ENCODE measurements around the gene SOX6. TPM values are rescaled to one million over a fixed set of nuclear protein-coding genes. Genes with fewer than 3 reads are reported as not detected.

Gene SOX6
- polyA plus RNA-seq, 1 donor (not counting 4 experiments of a cell fraction or from before 2014, with no cell fraction given) = 6.0 TPM

- Histone ChIP-seq H3K27ac (ENCODE audit: control insufficient read depth, insufficient read depth, low read length) (no peak overlapping the region), H3K4me3 (ENCODE audit: control insufficient read depth in 2 of 3, extremely low read depth in 1 of 3, insufficient read depth in 2 of 3, low read depth in 1 of 3, low read length in 3 of 3) (no peak overlapping the region), H3K27me3 (ENCODE audit: control insufficient read depth, extremely low read depth, insufficient read depth, low read length) (no peaks in the 10 kb centered on the region), H3K9me3 (ENCODE audit: control insufficient read depth, low read depth, low read length) (no peaks in the 10 kb centered on the region), H3K9ac (ENCODE audit: control insufficient read depth, extremely low read depth, insufficient read depth, low read length) (no peak overlapping the region), H3K9me1 (ENCODE audit: control insufficient read depth, extremely low read depth, insufficient read depth, low read length) (no peaks in the 10 kb centered on the region), H3K79me2 (ENCODE audit: control insufficient read depth, insufficient read depth, low read length) (no peaks in the 10 kb centered on the region), H4K20me1 (ENCODE audit: control insufficient read depth, extremely low read depth, insufficient read depth, low read length) (no peaks in the 10 kb centered on the region), H3K4me1 (ENCODE audit: control insufficient read depth, extremely low read depth, insufficient read depth, low read length) (no peaks in the 10 kb centered on the region), H3K36me3 (ENCODE audit: control insufficient read depth in 2 of 2, extremely low read depth in 1 of 2, insufficient read depth in 2 of 2, low read length in 2 of 2) (no peaks in the 10 kb centered on the region), H2AFZ (ENCODE audit: control insufficient read depth, low read length) (no peak overlapping the region), H3K4me2 (ENCODE audit: control insufficient read depth, extremely low read depth, insufficient read depth, low read depth, low read length) (no peak overlapping the region)
- TF ChIP-seq CTCF (optimal IDR thresholded peaks at IDR 0.05 in 1 of 3, IDR thresholded peaks at IDR 0.05 in 1 of 3, conservative IDR thresholded peaks at IDR 0.05 in 1 of 3; ENCODE audit: extremely low read depth in 1 of 3, insufficient read depth in 2 of 3, low read length in 3 of 3) = no peak
- no peak for TF ChIP-seq EZH2 (IDR thresholded peaks at IDR 0.05; ENCODE audit: low read length)
- dilution Hi-C loops (cut with MboI; ENCODE audit: extremely low pct_ligation_motif_present, low sequenced_read_pairs) = no loop called here
- DNase-seq (ENCODE audit: low read depth, low spot score) (no peak), FAIRE-seq (no peak)
Measured at GRCh38 chr11:16166571-16166970, 189.8 kb downstream of the SOX6 start.

- no peak for DNase-seq (ENCODE audit: low read depth, low spot score)
- no peak overlapping the region for H3K9ac ChIP-seq (ENCODE audit: control insufficient read depth, extremely low read depth, insufficient read depth, low read length)
- FAIRE-seq = no peak
- dilution Hi-C loops (cut with MboI; ENCODE audit: extremely low pct_ligation_motif_present, low sequenced_read_pairs) = no loop called here
- no peaks in the 10 kb centered on the region for H3K27me3 ChIP-seq (ENCODE audit: control insufficient read depth, extremely low read depth, insufficient read depth, low read length)
- no peaks in the 10 kb centered on the region for H3K9me3 ChIP-seq (ENCODE audit: control insufficient read depth, low read depth, low read length)
- H2AFZ ChIP-seq (ENCODE audit: control insufficient read depth, low read length) = no peak overlapping the region
- no peaks in the 10 kb centered on the region for H3K79me2 ChIP-seq (ENCODE audit: control insufficient read depth, insufficient read depth, low read length)
- H4K20me1 ChIP-seq (ENCODE audit: control insufficient read depth, extremely low read depth, insufficient read depth, low read length) = no peaks in the 10 kb centered on the region
- TF ChIP-seq EZH2 (IDR thresholded peaks at IDR 0.05; ENCODE audit: low read length) = no peak
- no peak for TF ChIP-seq CTCF (optimal IDR thresholded peaks at IDR 0.05 in 1 of 3, IDR thresholded peaks at IDR 0.05 in 1 of 3, conservative IDR thresholded peaks at IDR 0.05 in 1 of 3; ENCODE audit: extremely low read depth in 1 of 3, insufficient read depth in 2 of 3, low read length in 3 of 3)
- H3K27ac ChIP-seq (ENCODE audit: control insufficient read depth, insufficient read depth, low read length) = no peak overlapping the region
- H3K4me3 ChIP-seq (ENCODE audit: control insufficient read depth in 2 of 3, extremely low read depth in 1 of 3, insufficient read depth in 2 of 3, low read depth in 1 of 3, low read length in 3 of 3) = no peak overlapping the region
- H3K4me2 ChIP-seq (ENCODE audit: control insufficient read depth, extremely low read depth, insufficient read depth, low read depth, low read length) = no peak overlapping the region
- no peaks in the 10 kb centered on the region for H3K36me3 ChIP-seq (ENCODE audit: control insufficient read depth in 2 of 2, extremely low read depth in 1 of 2, insufficient read depth in 2 of 2, low read length in 2 of 2)
- H3K4me1 ChIP-seq (ENCODE audit: control insufficient read depth, extremely low read depth, insufficient read depth, low read length) = peaks cover 35% of the 10 kb centered on the region
- H3K9me1 ChIP-seq (ENCODE audit: control insufficient read depth, extremely low read depth, insufficient read depth, low read length) = no peaks in the 10 kb centered on the region
Measured at GRCh38 chr11:16160146-16160545, 196.2 kb downstream of the SOX6 start.

Measured in keratinocyte (primary cell).